GM23338 (cell line): Measurements from ENCODE around the gene MRC2. TPM values are rescaled to one million over a fixed set of nuclear protein-coding genes. Genes with fewer than 3 reads are reported as not detected.

ENCODE experiments used
- ATAC-seq: fragments of 200-7000 bp; cut with Tn5 transposase; 3 replicates; pipeline ENCODE4 v1.9.1; 2020
- DNase-seq: peaks from one replicate; pipeline ENCODE4 v3.0.0-alpha.2; 2015; ENCODE audit warnings: low spot score
- H2AFZ ChIP-seq: fragments of 200-600 bp; sonication (generic); 2 replicates; pipeline ENCODE4 v1.8.0; 2016; ENCODE audit warnings: antibody characterized with exemption, mild to moderate bottlenecking, moderate library complexity
- H3F3A ChIP-seq: fragments of 200-600 bp; sonication (generic); replicated peaks from 2 replicates; pipeline ENCODE4 v1.8.0; 2017; ENCODE audit warnings: antibody characterized with exemption, mixed run types, low read depth
- H3K27ac ChIP-seq: fragments of 200-600 bp; sonication (generic); 2 replicates; pipeline ENCODE4 v1.6.1; 2016; ENCODE audit warnings: low read depth
- H3K27me3 ChIP-seq: fragments of 200-600 bp; sonication (generic); 2 replicates; pipeline ENCODE4 v1.8.0; 2016; ENCODE audit warnings: mild to moderate bottlenecking, mixed run types, moderate library complexity; ENCODE audit not compliant: insufficient read depth
- H3K36me3 ChIP-seq: fragments of 200-600 bp; sonication (generic); 2 replicates; pipeline ENCODE4 v1.8.0; 2016; ENCODE audit warnings: mild to moderate bottlenecking; ENCODE audit not compliant: insufficient read depth
- H3K4me1 ChIP-seq: fragments of 200-600 bp; sonication (generic); 2 replicates; pipeline ENCODE4 v1.8.0; 2016; ENCODE audit warnings: mild to moderate bottlenecking, moderate library complexity; ENCODE audit not compliant: insufficient read depth
- H3K4me2 ChIP-seq: fragments of 200-600 bp; sonication (generic); 2 replicates; pipeline ENCODE4 v1.7.1; 2017; ENCODE audit warnings: mixed run types
- H3K4me3 ChIP-seq: fragments of 200-600 bp; sonication (generic); 2 replicates; pipeline ENCODE4 v1.6.1; 2016; ENCODE audit warnings: mixed run types
- H3K79me2 ChIP-seq: fragments of 200-600 bp; sonication (generic); replicated peaks from 2 replicates; pipeline ENCODE4 v1.8.0; 2017; ENCODE audit warnings: mild to moderate bottlenecking; ENCODE audit not compliant: insufficient read depth
- H3K9me2 ChIP-seq: fragments of 200-600 bp; sonication (generic); 2 replicates; pipeline ENCODE4 v1.8.0; 2017; ENCODE audit not compliant: insufficient read depth
- H4K20me1 ChIP-seq: fragments of 200-600 bp; sonication (generic); replicated peaks from 2 replicates; pipeline ENCODE4 v1.8.0; 2017; ENCODE audit warnings: mild to moderate bottlenecking; ENCODE audit not compliant: insufficient read depth
- H3K27ac Mint-ChIP-seq: 2 replicates; pipeline ENCODE4 v1.8.0; 2020; ENCODE audit warnings: inconsistent platforms, mild to moderate bottlenecking, moderate library complexity, mixed read lengths
- H3K27me3 Mint-ChIP-seq: 3 replicates; pipeline ENCODE4 v1.8.0; 2022; ENCODE audit warnings: low read depth, mild to moderate bottlenecking, moderate library complexity, mixed read lengths, inconsistent platforms; ENCODE audit not compliant: insufficient read depth, poor library complexity
- H3K36me3 Mint-ChIP-seq: 3 replicates; pipeline ENCODE4 v1.8.0; 2021; ENCODE audit warnings: low read depth, mild to moderate bottlenecking, inconsistent platforms, moderate library complexity, mixed read lengths
- H3K4me1 Mint-ChIP-seq: 3 replicates; pipeline ENCODE4 v1.8.0; 2020; ENCODE audit warnings: mild to moderate bottlenecking, inconsistent platforms, mixed read lengths
- H3K4me3 Mint-ChIP-seq: 3 replicates; pipeline ENCODE4 v1.8.0; 2021; ENCODE audit warnings: moderate library complexity, mild to moderate bottlenecking, inconsistent platforms, mixed read lengths
- H3K9me3 Mint-ChIP-seq: 3 replicates; pipeline ENCODE4 v1.8.0; 2020; ENCODE audit warnings: moderate library complexity, mild to moderate bottlenecking, inconsistent platforms, mixed read lengths
- EZH2 ChIP-seq: fragments of 200-600 bp; sonication (generic); IDR thresholded peaks from one replicate; pipeline ENCODE4 v1.8.0; 2017; ENCODE audit warnings: antibody characterized with exemption, mild to moderate bottlenecking, low read depth; ENCODE audit not compliant: unreplicated experiment
- EZH2phosphoT487 ChIP-seq: fragments of 200-600 bp; sonication (generic); IDR thresholded peaks from one replicate; pipeline ENCODE4 v1.8.1; 2018; ENCODE audit warnings: antibody characterized with exemption; ENCODE audit not compliant: unreplicated experiment
- JUNB ChIP-seq: IDR thresholded peaks from one replicate; pipeline ENCODE4 v1.6.1; 2016; ENCODE audit warnings: antibody characterized with exemption; ENCODE audit not compliant: unreplicated experiment
- POLR2AphosphoS5 ChIP-seq: IDR thresholded peaks from 2 replicates; pipeline ENCODE4 v1.6.1; 2016; ENCODE audit warnings: antibody characterized with exemption, low read depth
- ZNF331 ChIP-seq: fragments of 250-450 bp; sonication (Bioruptor Pico); IDR thresholded peaks from 2 replicates; pipeline ENCODE4 v1.5.0; 2020; ENCODE audit warnings: low read depth, mild to moderate bottlenecking, moderate library complexity
- polyA plus RNA-seq: library from polyadenylated mRNA; unstranded; fragments of >200 nt; fragmentation: Nextera tagmentation; extraction: Ambion mirVana; gene quantifications from 2 replicates; pipeline ENCODE4 v1.2.1, GENCODE V29; 2016
- total RNA-seq: library from RNA; depleted of rRNA; stranded (reverse); fragments of >200 nt; shearing (Covaris generic); gene quantifications from 2 replicates; pipeline ENCODE4 v1.2.3, GENCODE V29; 2014
- TF ChIP-seq, protein P1 (sequence below): IDR thresholded peaks from 2 replicates; pipeline ENCODE4 v1.6.1; 2016; ENCODE audit warnings: antibody characterized with exemption
- TF ChIP-seq, protein P2 (sequence below): fragments of 250-450 bp; sonication (Bioruptor Pico); IDR thresholded peaks from 2 replicates; pipeline ENCODE4 v1.5.0; 2020; ENCODE audit warnings: mild to moderate bottlenecking, moderate library complexity

The MRC2 gene
- total and polyA plus RNA-seq, 2 experiments from 2014 or later, result 8.0 to 38.6 TPM

DNA sequence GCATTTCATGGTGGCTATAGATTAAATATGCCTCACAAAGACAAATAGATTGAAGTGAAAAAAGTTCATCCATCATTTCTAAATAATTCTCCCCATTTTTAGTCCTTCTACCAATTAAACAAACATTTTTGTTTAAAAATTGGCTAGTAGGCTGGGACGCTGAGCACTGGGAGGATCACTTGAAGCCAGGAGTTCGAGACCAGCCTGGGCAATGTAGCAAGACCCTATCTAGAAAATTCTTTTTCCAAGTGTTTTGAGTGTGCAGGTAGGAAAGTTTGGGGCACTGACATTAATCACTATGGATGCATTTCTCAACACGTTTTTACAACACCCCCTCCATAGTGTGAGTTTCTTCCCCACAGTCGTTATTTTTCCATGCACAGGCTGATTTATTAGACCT, 56.7 kb downstream of the MRC2 start:
- Histone ChIP-seq H3K27ac (no peak overlapping the region), H2AFZ (no peak overlapping the region), H3K4me3 (no peak overlapping the region), H3K36me3 (peaks cover 4% of the 10 kb centered on the region), H3K4me1 (no peaks in the 10 kb centered on the region), H3K9me2 (no peaks in the 10 kb centered on the region), H3K4me2 (no peak overlapping the region), H3K79me2 (no peaks in the 10 kb centered on the region), H3K27me3 (no peaks in the 10 kb centered on the region), H4K20me1 (no peaks in the 10 kb centered on the region), H3F3A (no peaks in the 10 kb centered on the region)
- DNase-seq, result no peak
- TF ChIP-seq JUNB, result no peak
- no peak for TF ChIP-seq EZH2phosphoT487
- peaks cover 9% of the 10 kb centered on the region; the same call in 1 of the 3 replicates for H3K9me3 Mint-ChIP-seq
- no peak overlapping the region for H3K27ac Mint-ChIP-seq
- peaks cover 30% of the 10 kb centered on the region for H3K36me3 Mint-ChIP-seq
- peaks cover 2% of the 10 kb centered on the region; the same call in 1 of the 3 replicates for H3K4me1 Mint-ChIP-seq
- H3K4me3 Mint-ChIP-seq, result no peak overlapping the region
- H3K27me3 Mint-ChIP-seq, result peaks cover 4% of the 10 kb centered on the region
- no peak for ATAC-seq

DNA sequence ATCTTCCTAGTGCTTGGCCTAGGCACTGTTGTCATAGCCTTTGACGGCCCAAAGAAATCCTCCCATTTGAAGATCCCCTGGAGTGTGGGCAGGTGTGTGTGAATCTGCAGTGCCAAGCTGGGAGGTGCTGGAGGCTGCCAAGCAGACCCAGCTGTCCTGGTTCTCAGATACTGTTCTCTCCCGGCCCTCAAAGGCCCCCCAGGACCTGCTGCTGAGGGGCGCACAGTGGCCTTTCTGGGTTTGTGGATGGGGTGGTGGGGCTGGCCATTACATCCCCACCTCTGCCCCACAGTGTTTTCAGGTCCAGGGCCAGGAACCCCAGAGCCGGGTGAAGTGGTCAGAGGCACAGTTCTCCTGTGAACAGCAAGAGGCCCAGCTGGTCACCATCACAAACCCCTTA, 60.5 kb downstream of the MRC2 start:
- Mint-ChIP-seq H3K27ac (no peak overlapping the region), H3K4me1 (peaks cover under 1% of the 10 kb centered on the region), H3K4me3 (no peak overlapping the region; the same call in 2 of the 3 replicates), H3K36me3 (peaks cover 30% of the 10 kb centered on the region), H3K9me3 (peaks cover 9% of the 10 kb centered on the region; the same call in 1 of the 3 replicates), H3K27me3 (peaks cover 8% of the 10 kb centered on the region)
- Histone ChIP-seq H4K20me1 (no peaks in the 10 kb centered on the region), H3K4me2 (no peak overlapping the region), H3K36me3 (peaks cover 4% of the 10 kb centered on the region; the same call in 1 of the 2 replicates), H3K9me2 (no peaks in the 10 kb centered on the region), H3F3A (no peaks in the 10 kb centered on the region), H3K4me3 (no peak overlapping the region), H3K4me1 (no peaks in the 10 kb centered on the region), H2AFZ (no peak overlapping the region), H3K27ac (no peak overlapping the region), H3K79me2 (no peaks in the 10 kb centered on the region), H3K27me3 (no peaks in the 10 kb centered on the region)
- ATAC-seq (no peak), DNase-seq (no peak)
- TF ChIP-seq ZNF331 (CRISPR knock-in tag) (no peak), EZH2phosphoT487 (no peak), POLR2AphosphoS5 (no peak), EZH2 (no peak)
- TF ChIP-seq, protein P1, sequence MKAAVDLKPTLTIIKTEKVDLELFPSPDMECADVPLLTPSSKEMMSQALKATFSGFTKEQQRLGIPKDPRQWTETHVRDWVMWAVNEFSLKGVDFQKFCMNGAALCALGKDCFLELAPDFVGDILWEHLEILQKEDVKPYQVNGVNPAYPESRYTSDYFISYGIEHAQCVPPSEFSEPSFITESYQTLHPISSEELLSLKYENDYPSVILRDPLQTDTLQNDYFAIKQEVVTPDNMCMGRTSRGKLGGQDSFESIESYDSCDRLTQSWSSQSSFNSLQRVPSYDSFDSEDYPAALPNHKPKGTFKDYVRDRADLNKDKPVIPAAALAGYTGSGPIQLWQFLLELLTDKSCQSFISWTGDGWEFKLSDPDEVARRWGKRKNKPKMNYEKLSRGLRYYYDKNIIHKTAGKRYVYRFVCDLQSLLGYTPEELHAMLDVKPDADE, result no peak
- TF ChIP-seq, protein P2, sequence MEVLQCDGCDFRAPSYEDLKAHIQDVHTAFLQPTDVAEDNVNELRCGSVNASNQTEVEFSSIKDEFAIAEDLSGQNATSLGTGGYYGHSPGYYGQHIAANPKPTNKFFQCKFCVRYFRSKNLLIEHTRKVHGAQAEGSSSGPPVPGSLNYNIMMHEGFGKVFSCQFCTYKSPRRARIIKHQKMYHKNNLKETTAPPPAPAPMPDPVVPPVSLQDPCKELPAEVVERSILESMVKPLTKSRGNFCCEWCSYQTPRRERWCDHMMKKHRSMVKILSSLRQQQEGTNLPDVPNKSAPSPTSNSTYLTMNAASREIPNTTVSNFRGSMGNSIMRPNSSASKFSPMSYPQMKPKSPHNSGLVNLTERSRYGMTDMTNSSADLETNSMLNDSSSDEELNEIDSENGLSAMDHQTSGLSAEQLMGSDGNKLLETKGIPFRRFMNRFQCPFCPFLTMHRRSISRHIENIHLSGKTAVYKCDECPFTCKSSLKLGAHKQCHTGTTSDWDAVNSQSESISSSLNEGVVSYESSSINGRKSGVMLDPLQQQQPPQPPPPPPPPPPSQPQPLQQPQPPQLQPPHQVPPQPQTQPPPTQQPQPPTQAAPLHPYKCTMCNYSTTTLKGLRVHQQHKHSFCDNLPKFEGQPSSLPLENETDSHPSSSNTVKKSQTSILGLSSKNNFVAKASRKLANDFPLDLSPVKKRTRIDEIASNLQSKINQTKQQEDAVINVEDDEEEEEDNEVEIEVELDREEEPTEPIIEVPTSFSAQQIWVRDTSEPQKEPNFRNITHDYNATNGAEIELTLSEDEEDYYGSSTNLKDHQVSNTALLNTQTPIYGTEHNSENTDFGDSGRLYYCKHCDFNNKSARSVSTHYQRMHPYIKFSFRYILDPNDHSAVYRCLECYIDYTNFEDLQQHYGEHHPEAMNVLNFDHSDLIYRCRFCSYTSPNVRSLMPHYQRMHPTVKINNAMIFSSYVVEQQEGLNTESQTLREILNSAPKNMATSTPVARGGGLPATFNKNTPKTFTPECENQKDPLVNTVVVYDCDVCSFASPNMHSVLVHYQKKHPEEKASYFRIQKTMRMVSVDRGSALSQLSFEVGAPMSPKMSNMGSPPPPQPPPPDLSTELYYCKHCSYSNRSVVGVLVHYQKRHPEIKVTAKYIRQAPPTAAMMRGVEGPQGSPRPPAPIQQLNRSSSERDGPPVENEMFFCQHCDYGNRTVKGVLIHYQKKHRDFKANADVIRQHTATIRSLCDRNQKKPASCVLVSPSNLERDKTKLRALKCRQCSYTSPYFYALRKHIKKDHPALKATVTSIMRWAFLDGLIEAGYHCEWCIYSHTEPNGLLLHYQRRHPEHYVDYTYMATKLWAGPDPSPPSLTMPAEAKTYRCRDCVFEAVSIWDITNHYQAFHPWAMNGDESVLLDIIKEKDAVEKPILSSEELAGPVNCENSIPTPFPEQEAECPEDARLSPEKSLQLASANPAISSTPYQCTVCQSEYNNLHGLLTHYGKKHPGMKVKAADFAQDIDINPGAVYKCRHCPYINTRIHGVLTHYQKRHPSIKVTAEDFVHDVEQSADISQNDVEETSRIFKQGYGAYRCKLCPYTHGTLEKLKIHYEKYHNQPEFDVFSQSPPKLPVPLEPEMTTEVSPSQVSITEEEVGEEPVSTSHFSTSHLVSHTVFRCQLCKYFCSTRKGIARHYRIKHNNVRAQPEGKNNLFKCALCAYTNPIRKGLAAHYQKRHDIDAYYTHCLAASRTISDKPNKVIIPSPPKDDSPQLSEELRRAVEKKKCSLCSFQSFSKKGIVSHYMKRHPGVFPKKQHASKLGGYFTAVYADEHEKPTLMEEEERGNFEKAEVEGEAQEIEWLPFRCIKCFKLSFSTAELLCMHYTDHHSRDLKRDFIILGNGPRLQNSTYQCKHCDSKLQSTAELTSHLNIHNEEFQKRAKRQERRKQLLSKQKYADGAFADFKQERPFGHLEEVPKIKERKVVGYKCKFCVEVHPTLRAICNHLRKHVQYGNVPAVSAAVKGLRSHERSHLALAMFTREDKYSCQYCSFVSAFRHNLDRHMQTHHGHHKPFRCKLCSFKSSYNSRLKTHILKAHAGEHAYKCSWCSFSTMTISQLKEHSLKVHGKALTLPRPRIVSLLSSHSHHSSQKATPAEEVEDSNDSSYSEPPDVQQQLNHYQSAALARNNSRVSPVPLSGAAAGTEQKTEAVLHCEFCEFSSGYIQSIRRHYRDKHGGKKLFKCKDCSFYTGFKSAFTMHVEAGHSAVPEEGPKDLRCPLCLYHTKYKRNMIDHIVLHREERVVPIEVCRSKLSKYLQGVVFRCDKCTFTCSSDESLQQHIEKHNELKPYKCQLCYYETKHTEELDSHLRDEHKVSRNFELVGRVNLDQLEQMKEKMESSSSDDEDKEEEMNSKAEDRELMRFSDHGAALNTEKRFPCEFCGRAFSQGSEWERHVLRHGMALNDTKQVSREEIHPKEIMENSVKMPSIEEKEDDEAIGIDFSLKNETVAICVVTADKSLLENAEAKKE (CRISPR knock-in tag), result no peak
